Panc1 (cell line): ENCODE results near the gene EPYC. TPM values are rescaled to one million over a fixed set of nuclear protein-coding genes. Genes with fewer than 3 reads are reported as not detected.

Experiments used
- ATAC-seq: fragments of 200-7000 bp; cut with Tn5 transposase; 2 replicates; pipeline ENCODE4 v1.9.1; 2020; ENCODE audit warnings: mild to moderate bottlenecking, moderate library complexity
- BruUV-seq: library from RNA; stranded (reverse); fragments of 400-500 nt; replicated peaks from 2 replicates; lab custom pipeline; 2021; lab: Mats Ljungman, UMichigan
- CTCF ChIA-PET: fragments of 300-600 bp; sonication (Branson Sonifier 250); formaldehyde crosslinking; loops from one replicate; lab custom pipeline; 2022; ENCODE audit warnings: antibody characterized with exemption; lab: Charles Lee
- POLR2A ChIA-PET: fragments of 300-600 bp; sonication (Branson Sonifier 250); formaldehyde crosslinking; loops from one replicate; lab custom pipeline; 2022; ENCODE audit warnings: antibody characterized with exemption; lab: Charles Lee
- DNase-seq: peaks from one replicate; pipeline ENCODE4 v3.0.0-alpha.2; 2010; ENCODE audit warnings: low read depth, low spot score
- H3K27ac ChIP-seq: 2 replicates; pipeline ENCODE4 v1.5.1; 2011; ENCODE audit warnings: mild to moderate bottlenecking, low read length, inconsistent platforms
- H3K27me3 ChIP-seq: fragments of 200-500 bp; sonication (Bioruptor generic); 2 replicates; pipeline ENCODE4 v1.6.0; 2014; ENCODE audit warnings: low read length, inconsistent platforms; ENCODE audit not compliant: control insufficient read depth, insufficient read depth
- H3K36me3 ChIP-seq: fragments of 200-500 bp; sonication (Bioruptor generic); 2 replicates; pipeline ENCODE4 v1.5.1; 2014; ENCODE audit warnings: inconsistent platforms, mild to moderate bottlenecking, low read length, moderate library complexity; ENCODE audit not compliant: control insufficient read depth, insufficient read depth
- H3K4me1 ChIP-seq: 2 replicates; pipeline ENCODE4 v1.5.1; 2011; ENCODE audit warnings: inconsistent platforms, mild to moderate bottlenecking, low read length, moderate library complexity; ENCODE audit not compliant: control insufficient read depth, insufficient read depth
- H3K4me3 ChIP-seq, 2 experiments: 2 replicates each; pipeline ENCODE4 v1.5.1; 2011 to 2012; ENCODE audit warnings: low read depth in 2 of 2, low read length in 2 of 2, mild to moderate bottlenecking in 2 of 2, inconsistent platforms in 1 of 2, moderate library complexity in 1 of 2
- H3K9me3 ChIP-seq: fragments of 200-500 bp; sonication (Bioruptor generic); 2 replicates; pipeline ENCODE4 v1.5.1; 2014; ENCODE audit warnings: low read depth, mild to moderate bottlenecking, inconsistent platforms, low read length, moderate library complexity; ENCODE audit not compliant: control insufficient read depth, insufficient read depth
- POLR2AphosphoS5 ChIP-seq: IDR thresholded peaks from 2 replicates; pipeline ENCODE4 v1.6.1; 2012; ENCODE audit warnings: mild to moderate bottlenecking, low read depth, low read length, moderate library complexity
- SIN3A ChIP-seq: IDR thresholded peaks from 2 replicates; pipeline ENCODE4 v1.6.1; 2012; ENCODE audit warnings: low read depth, mild to moderate bottlenecking, low read length, moderate library complexity, borderline replicate concordance; ENCODE audit not compliant: insufficient read depth
- TCF7L2 ChIP-seq: IDR thresholded peaks from 2 replicates; pipeline ENCODE4 v1.6.1; 2011; ENCODE audit warnings: mild to moderate bottlenecking, low read depth, low read length, inconsistent platforms
- in situ Hi-C: cut with HindIII; loops from 2 replicates; pipeline ENCODE4 v1.10.0; 2016; ENCODE audit warnings: low sequenced_read_pairs, low pct_unique_long_range_greater_than_20kb
- intact Hi-C: fragments of 100-400 bp; cut with micrococcal nuclease; formaldehyde crosslinking; loops from one replicate; pipeline ENCODE4 v1.10.0; 2022; ENCODE audit not compliant: unreplicated experiment
- total RNA-seq: library from RNA; stranded (reverse); gene quantifications from one replicate; pipeline ENCODE4 v1.2.1, GENCODE V29; 2021; ENCODE audit not compliant: unreplicated experiment
- TF ChIP-seq, protein P1 (sequence below), 2 experiments: IDR thresholded peaks; 2 replicates each; pipeline ENCODE4 v1.6.1; 2011 to 2012; ENCODE audit warnings: low read depth in 2 of 2, control low read depth in 1 of 2, low read length in 1 of 2, mild to moderate bottlenecking in 1 of 2, moderate library complexity in 1 of 2; ENCODE audit not compliant: insufficient read depth in 1 of 2
- TF ChIP-seq, protein P2 (sequence below): fragments of 450-650 bp; IDR thresholded peaks from 2 replicates; pipeline ENCODE4 v1.5.1; 2017; ENCODE audit warnings: mild to moderate bottlenecking

The EPYC gene
- total RNA-seq, 1 experiment from 2014 or later = not detected

DNA sequence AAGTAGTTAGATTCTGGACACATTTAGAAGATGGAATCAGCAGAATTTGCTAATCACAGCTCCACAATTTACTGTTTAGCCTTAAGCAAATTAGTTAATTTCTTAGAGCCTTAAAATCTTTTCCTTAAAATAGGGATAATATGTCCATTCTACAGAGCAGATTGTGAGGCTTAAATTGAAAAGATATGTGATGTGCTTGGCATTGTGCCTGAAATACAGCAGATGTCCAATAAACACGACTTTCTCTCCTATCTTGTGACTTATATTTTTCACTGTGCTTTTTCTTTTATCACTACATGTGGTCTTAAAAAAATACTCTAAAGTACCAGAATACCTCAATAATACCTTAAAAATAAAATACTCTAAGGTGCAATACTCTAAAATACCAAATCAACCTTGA lies 80.4 kb downstream of the EPYC start:
- Histone ChIP-seq H3K27me3 (no peaks in the 10 kb centered on the region), H3K9me3 (no peaks in the 10 kb centered on the region; the same call in 1 of the 2 replicates), H3K4me3 (no peak overlapping the region), H3K4me1 (no peaks in the 10 kb centered on the region), H3K36me3 (no peaks in the 10 kb centered on the region), H3K27ac (no peak overlapping the region)
- ATAC-seq (no peak), DNase-seq (no peak)
- POLR2A ChIA-PET = no interaction called here
- in situ Hi-C loops = no loop called here
- no peak for TF ChIP-seq TCF7L2
- TF ChIP-seq, protein P1, sequence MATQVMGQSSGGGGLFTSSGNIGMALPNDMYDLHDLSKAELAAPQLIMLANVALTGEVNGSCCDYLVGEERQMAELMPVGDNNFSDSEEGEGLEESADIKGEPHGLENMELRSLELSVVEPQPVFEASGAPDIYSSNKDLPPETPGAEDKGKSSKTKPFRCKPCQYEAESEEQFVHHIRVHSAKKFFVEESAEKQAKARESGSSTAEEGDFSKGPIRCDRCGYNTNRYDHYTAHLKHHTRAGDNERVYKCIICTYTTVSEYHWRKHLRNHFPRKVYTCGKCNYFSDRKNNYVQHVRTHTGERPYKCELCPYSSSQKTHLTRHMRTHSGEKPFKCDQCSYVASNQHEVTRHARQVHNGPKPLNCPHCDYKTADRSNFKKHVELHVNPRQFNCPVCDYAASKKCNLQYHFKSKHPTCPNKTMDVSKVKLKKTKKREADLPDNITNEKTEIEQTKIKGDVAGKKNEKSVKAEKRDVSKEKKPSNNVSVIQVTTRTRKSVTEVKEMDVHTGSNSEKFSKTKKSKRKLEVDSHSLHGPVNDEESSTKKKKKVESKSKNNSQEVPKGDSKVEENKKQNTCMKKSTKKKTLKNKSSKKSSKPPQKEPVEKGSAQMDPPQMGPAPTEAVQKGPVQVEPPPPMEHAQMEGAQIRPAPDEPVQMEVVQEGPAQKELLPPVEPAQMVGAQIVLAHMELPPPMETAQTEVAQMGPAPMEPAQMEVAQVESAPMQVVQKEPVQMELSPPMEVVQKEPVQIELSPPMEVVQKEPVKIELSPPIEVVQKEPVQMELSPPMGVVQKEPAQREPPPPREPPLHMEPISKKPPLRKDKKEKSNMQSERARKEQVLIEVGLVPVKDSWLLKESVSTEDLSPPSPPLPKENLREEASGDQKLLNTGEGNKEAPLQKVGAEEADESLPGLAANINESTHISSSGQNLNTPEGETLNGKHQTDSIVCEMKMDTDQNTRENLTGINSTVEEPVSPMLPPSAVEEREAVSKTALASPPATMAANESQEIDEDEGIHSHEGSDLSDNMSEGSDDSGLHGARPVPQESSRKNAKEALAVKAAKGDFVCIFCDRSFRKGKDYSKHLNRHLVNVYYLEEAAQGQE (IDR thresholded peaks at IDR 0.05; ENCODE audit: insufficient read depth in 1 of 2, low read depth in 2 of 2, low read length in 1 of 2) = no peak
- intact Hi-C loops = no loop called here
- BruUV-seq = no TSS peak
- CTCF ChIA-PET = no interaction called here

DNA sequence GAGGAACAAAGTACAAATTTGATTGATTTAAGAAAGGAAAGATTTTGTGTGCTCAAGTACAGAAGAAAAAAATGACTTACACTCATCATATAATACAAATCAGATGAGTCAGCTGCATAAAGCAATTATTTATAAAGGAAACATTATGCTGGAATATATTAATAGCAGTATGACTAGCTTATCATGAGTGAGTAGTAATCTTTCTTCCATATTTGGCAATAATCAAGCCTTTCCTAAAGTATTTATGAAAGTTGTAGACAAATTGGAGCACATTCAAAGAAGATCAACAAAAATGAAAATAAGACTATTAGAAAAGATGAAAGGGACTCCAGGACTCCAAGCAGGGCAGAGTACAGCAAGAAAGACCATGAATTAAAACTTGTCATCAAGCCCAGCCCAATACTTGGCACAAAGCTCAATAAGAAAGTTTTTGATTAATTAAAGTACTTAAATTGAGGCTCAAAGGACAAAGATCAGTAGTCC lies 82.6 kb downstream of the EPYC start:
- no peaks in the 10 kb centered on the region for H3K36me3 ChIP-seq
- ChIA-PET POLR2A (no interaction called here), CTCF (no interaction called here)
- no peak overlapping the region for H3K4me3 ChIP-seq
- H3K4me1 ChIP-seq = no peaks in the 10 kb centered on the region
- DNase-seq (no peak), ATAC-seq (no peak)
- no TSS peak for BruUV-seq
- in situ Hi-C loops (no loop called here), intact Hi-C loops (no loop called here)
- H3K27me3 ChIP-seq = no peaks in the 10 kb centered on the region
- TF ChIP-seq, protein P2, sequence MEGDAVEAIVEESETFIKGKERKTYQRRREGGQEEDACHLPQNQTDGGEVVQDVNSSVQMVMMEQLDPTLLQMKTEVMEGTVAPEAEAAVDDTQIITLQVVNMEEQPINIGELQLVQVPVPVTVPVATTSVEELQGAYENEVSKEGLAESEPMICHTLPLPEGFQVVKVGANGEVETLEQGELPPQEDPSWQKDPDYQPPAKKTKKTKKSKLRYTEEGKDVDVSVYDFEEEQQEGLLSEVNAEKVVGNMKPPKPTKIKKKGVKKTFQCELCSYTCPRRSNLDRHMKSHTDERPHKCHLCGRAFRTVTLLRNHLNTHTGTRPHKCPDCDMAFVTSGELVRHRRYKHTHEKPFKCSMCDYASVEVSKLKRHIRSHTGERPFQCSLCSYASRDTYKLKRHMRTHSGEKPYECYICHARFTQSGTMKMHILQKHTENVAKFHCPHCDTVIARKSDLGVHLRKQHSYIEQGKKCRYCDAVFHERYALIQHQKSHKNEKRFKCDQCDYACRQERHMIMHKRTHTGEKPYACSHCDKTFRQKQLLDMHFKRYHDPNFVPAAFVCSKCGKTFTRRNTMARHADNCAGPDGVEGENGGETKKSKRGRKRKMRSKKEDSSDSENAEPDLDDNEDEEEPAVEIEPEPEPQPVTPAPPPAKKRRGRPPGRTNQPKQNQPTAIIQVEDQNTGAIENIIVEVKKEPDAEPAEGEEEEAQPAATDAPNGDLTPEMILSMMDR = no peak
- TF ChIP-seq SIN3A (no peak), POLR2AphosphoS5 (no peak), TCF7L2 (no peak)
- TF ChIP-seq, protein P1 (IDR thresholded peaks at IDR 0.05; ENCODE audit: insufficient read depth in 1 of 2, low read depth in 2 of 2, low read length in 1 of 2) = no peak
- H3K9me3 ChIP-seq = no peaks in the 10 kb centered on the region; the same call in 1 of the 2 replicates
- H3K27ac ChIP-seq = no peak overlapping the region
